ENCODE results near the gene DISP2. TPM values are rescaled to one million over a fixed set of nuclear protein-coding genes. Genes with fewer than 3 reads are reported as not detected.

Gene DISP2
- total RNA-seq, 1 experiment from 2014 or later, result 0.35 TPM

- H3K27ac ChIP-seq, result no peak overlapping the region
- H3K9me2 ChIP-seq (ENCODE audit: insufficient read depth), result no peaks in the 10 kb centered on the region
- POLR2A ChIA-PET (ENCODE audit: unreplicated experiment), result no interaction called here
- intact Hi-C loops (cut with micrococcal nuclease; ENCODE audit: unreplicated experiment), result no loop called here
- no peaks in the 10 kb centered on the region for H3K27me3 ChIP-seq (ENCODE audit: insufficient read depth, low read depth)
- CTCF ChIA-PET, result no interaction called here
- H3F3A ChIP-seq (ENCODE audit: insufficient read depth, low read depth), result peaks cover 5% of the 10 kb centered on the region
- no peak for DNase-seq
- no peak overlapping the region for H2AFZ ChIP-seq
- no TSS peak for BruUV-seq (replicated peaks)
- no peaks in the 10 kb centered on the region for H3K36me3 ChIP-seq (ENCODE audit: low read depth)
- no peaks in the 10 kb centered on the region for H3K79me2 ChIP-seq (ENCODE audit: low read depth)
- no peak overlapping the region for H3K4me3 ChIP-seq
- no peaks in the 10 kb centered on the region for H3K9me3 ChIP-seq (ENCODE audit: insufficient read depth, low read depth)
- no peak overlapping the region for H3K4me2 ChIP-seq
- no peaks in the 10 kb centered on the region for H4K20me1 ChIP-seq (ENCODE audit: insufficient read depth)
- TF ChIP-seq, protein P1, sequence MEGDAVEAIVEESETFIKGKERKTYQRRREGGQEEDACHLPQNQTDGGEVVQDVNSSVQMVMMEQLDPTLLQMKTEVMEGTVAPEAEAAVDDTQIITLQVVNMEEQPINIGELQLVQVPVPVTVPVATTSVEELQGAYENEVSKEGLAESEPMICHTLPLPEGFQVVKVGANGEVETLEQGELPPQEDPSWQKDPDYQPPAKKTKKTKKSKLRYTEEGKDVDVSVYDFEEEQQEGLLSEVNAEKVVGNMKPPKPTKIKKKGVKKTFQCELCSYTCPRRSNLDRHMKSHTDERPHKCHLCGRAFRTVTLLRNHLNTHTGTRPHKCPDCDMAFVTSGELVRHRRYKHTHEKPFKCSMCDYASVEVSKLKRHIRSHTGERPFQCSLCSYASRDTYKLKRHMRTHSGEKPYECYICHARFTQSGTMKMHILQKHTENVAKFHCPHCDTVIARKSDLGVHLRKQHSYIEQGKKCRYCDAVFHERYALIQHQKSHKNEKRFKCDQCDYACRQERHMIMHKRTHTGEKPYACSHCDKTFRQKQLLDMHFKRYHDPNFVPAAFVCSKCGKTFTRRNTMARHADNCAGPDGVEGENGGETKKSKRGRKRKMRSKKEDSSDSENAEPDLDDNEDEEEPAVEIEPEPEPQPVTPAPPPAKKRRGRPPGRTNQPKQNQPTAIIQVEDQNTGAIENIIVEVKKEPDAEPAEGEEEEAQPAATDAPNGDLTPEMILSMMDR (conservative IDR thresholded peaks at IDR 0.05), result no peak
- TF ChIP-seq EZH2 (IDR thresholded peaks at IDR 0.05; ENCODE audit: low read depth), result no peak
- peaks cover 9% of the 10 kb centered on the region for H3K4me1 ChIP-seq (replicated peaks; ENCODE audit: insufficient read depth)
These were observed 40.4 kb upstream of the DISP2 start for GRCh38 chr15:40317580-40317979.

DNA sequence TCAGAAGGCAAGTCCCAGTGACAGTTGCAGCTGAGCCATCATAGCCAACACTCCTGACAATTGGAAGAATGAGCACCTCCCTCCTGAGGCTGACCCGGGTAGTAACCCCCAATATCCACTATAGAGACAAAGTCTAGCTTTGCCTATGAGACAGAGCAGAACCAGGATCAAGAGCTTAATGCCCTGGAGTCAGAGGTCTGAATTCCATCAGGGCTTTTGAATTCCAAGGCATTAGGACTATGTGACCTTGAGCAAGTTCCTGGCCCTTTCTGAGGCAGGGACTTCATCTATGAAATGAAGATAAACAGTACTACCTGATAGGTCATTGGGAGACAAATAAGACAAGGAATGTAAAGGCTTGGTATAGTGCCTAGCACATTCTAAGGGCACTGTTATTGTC lies 37.6 kb upstream of the DISP2 start:
- ChIA-PET POLR2A (ENCODE audit: unreplicated experiment) (no interaction called here), CTCF (no interaction called here)
- no peak overlapping the region for H3K4me2 ChIP-seq
- no peaks in the 10 kb centered on the region for H4K20me1 ChIP-seq (ENCODE audit: insufficient read depth)
- no peak overlapping the region for H3K4me3 ChIP-seq
- TF ChIP-seq, protein P1 (conservative IDR thresholded peaks at IDR 0.05), result no peak
- no peak for TF ChIP-seq EZH2 (IDR thresholded peaks at IDR 0.05; ENCODE audit: low read depth)
- no peaks in the 10 kb centered on the region for H3K9me3 ChIP-seq (ENCODE audit: insufficient read depth, low read depth)
- intact Hi-C loops (cut with micrococcal nuclease; ENCODE audit: unreplicated experiment), result loop anchor here (5.0 kb wide), 1 partner anchor 38 kb away; the partner anchor contains the start of gene ANKRD63
- BruUV-seq (replicated peaks), result no TSS peak
- no peaks in the 10 kb centered on the region for H3K36me3 ChIP-seq (ENCODE audit: low read depth)
- H3K4me1 ChIP-seq (replicated peaks; ENCODE audit: insufficient read depth), result peaks cover 8% of the 10 kb centered on the region; the same call in 1 of the 2 replicates
- H2AFZ ChIP-seq, result no peak overlapping the region
- no peaks in the 10 kb centered on the region for H3K27me3 ChIP-seq (ENCODE audit: insufficient read depth, low read depth)
- no peak for DNase-seq
- no peak overlapping the region for H3K27ac ChIP-seq
- H3K79me2 ChIP-seq (ENCODE audit: low read depth), result 0 out of 2 replicates have a peak, but pooled peaks cover 2% of the 10 kb centered on the region
- H3F3A ChIP-seq (ENCODE audit: insufficient read depth, low read depth), result no peaks in the 10 kb centered on the region
- no peaks in the 10 kb centered on the region for H3K9me2 ChIP-seq (ENCODE audit: insufficient read depth)

GRCh38 chr15:40320931-40321371 lies 37.1 kb upstream of the DISP2 start:
- Histone ChIP-seq H3K4me3 (no peak overlapping the region), H3F3A (ENCODE audit: insufficient read depth, low read depth) (no peaks in the 10 kb centered on the region), H3K9me2 (ENCODE audit: insufficient read depth) (no peaks in the 10 kb centered on the region), H3K27ac (no peak overlapping the region), H2AFZ (no peak overlapping the region), H3K36me3 (ENCODE audit: low read depth) (no peaks in the 10 kb centered on the region), H3K79me2 (ENCODE audit: low read depth) (0 out of 2 replicates have a peak, but pooled peaks cover 2% of the 10 kb centered on the region), H3K9me3 (ENCODE audit: insufficient read depth, low read depth) (no peaks in the 10 kb centered on the region), H4K20me1 (ENCODE audit: insufficient read depth) (no peaks in the 10 kb centered on the region), H3K4me1 (replicated peaks; ENCODE audit: insufficient read depth) (peaks cover 10% of the 10 kb centered on the region; the same call in 1 of the 2 replicates), H3K27me3 (ENCODE audit: insufficient read depth, low read depth) (no peaks in the 10 kb centered on the region), H3K4me2 (no peak overlapping the region)
- ChIA-PET CTCF (interaction anchor here (0.6 kb wide), 1 partner anchor 550 kb away, joined by 3 read pairs; no protein-coding TSS in a partner anchor), POLR2A (ENCODE audit: unreplicated experiment) (no interaction called here)
- intact Hi-C loops (cut with micrococcal nuclease; ENCODE audit: unreplicated experiment), result loop anchor here (1.0 to 5.0 kb wide), 2 partner anchors 39 to 47 kb away; partner anchors contain the start of gene ANKRD63
- DNase-seq, result peak in 1 of 2 experiments; percentile 53
- BruUV-seq (replicated peaks), result no TSS peak
- TF ChIP-seq, protein P1 (conservative IDR thresholded peaks at IDR 0.05), result peak; percentile 89
- TF ChIP-seq EZH2 (IDR thresholded peaks at IDR 0.05; ENCODE audit: low read depth), result no peak
